Right lobe of liver (tissue), 4 donors: ENCODE data around the gene TTLL10.

ENCODE experiments used
- CTCF ChIP-seq, 4 donors: fragments of 200-600 bp in 3 of 4; fragments of 450-650 bp in 1 of 4; IDR thresholded peaks; one replicate each; pipeline versions ENCODE4 v1.5.1 to v1.8.0; 2016 to 2022; ENCODE audit warnings: antibody characterized with exemption in 4 of 4, mild to moderate bottlenecking in 2 of 4
- POLR2A ChIP-seq: fragments of 450-650 bp; IDR thresholded peaks from one replicate; pipeline ENCODE4 v1.6.1; 2017; ENCODE audit warnings: antibody characterized with exemption, mild to moderate bottlenecking
- donor health status: DM: no; HTN: no; CAD: no.
- donor health status: DM: no; HTN: no; CAD: no.
- donor health status: DM: no; HTN: yes; CAD: no.

GRCh38 chr1:1228187-1228586 is 54.5 kb downstream of the TTLL10 start:
- TF ChIP-seq CTCF (IDR thresholded peaks at IDR 0.05) (no peak), POLR2A (no peak)
